Neural cell (in vitro differentiated cells): Measurements from ENCODE around the gene POU2AF3. TPM values are rescaled to one million over a fixed set of nuclear protein-coding genes. Genes with fewer than 3 reads are reported as not detected.

Experiments used
- H2AFZ ChIP-seq: fragments of 200-600, 300-800 bp; sonication (generic), shearing (Covaris generic); 2 replicates; pipeline ENCODE4 v1.6.0; 2014; ENCODE audit warnings: low read depth, mild to moderate bottlenecking, antibody characterized with exemption, low read length, moderate library complexity
- H3F3A ChIP-seq: fragments of 200-600 bp; shearing (Covaris generic); 2 replicates; pipeline ENCODE4 v1.6.1; 2016; ENCODE audit warnings: mild to moderate bottlenecking, moderate library complexity, mixed read lengths, antibody characterized with exemption, low read length; ENCODE audit not compliant: insufficient read depth, poor library complexity, severe bottlenecking
- H3K27ac ChIP-seq: fragments of 200-600, 300-800 bp; sonication (generic), shearing (Covaris generic); 2 replicates; pipeline ENCODE4 v1.5.1; 2014; ENCODE audit warnings: mild to moderate bottlenecking, low read length, moderate library complexity
- H3K27me3 ChIP-seq: fragments of 300-800, 200-600 bp; sonication (generic), shearing (Covaris generic); 2 replicates; pipeline ENCODE4 v1.6.0; 2014; ENCODE audit warnings: mild to moderate bottlenecking, low read depth, low read length, moderate library complexity; ENCODE audit not compliant: insufficient read depth
- H3K36me3 ChIP-seq: fragments of 300-800, 200-600 bp; sonication (generic), shearing (Covaris generic); 2 replicates; pipeline ENCODE4 v1.5.1; 2014; ENCODE audit warnings: mild to moderate bottlenecking, antibody characterized with exemption, low read length, moderate library complexity; ENCODE audit not compliant: insufficient read depth
- H3K4me2 ChIP-seq: fragments of 300-800, 200-600 bp; sonication (generic), shearing (Covaris generic); 2 replicates; pipeline ENCODE4 v1.6.0; 2014; ENCODE audit warnings: mild to moderate bottlenecking, low read length
- H3K4me3 ChIP-seq: fragments of 300-800, 200-600 bp; sonication (generic), shearing (Covaris generic); 2 replicates; pipeline ENCODE4 v1.5.1; 2014; ENCODE audit warnings: mild to moderate bottlenecking, low read length, moderate library complexity
- H3K79me2 ChIP-seq: fragments of 200-600 bp; shearing (Covaris generic); replicated peaks from 2 replicates; pipeline ENCODE4 v1.6.0; 2014; ENCODE audit warnings: mild to moderate bottlenecking, low read length, moderate library complexity; ENCODE audit not compliant: insufficient read depth
- H3K9ac ChIP-seq: fragments of 300-800, 200-600 bp; sonication (generic), shearing (Covaris generic); 2 replicates; pipeline ENCODE4 v1.6.1; 2016; ENCODE audit warnings: mild to moderate bottlenecking, low read length, mixed read lengths
- H3K9me2 ChIP-seq: fragments of 200-600 bp; shearing (Covaris generic); 2 replicates; pipeline ENCODE4 v1.6.1; 2016; ENCODE audit warnings: mild to moderate bottlenecking, low read length, mixed read lengths; ENCODE audit not compliant: insufficient read depth
- H3K9me3 ChIP-seq: fragments of 200-600, 300-800 bp; sonication (generic), shearing (Covaris generic); 2 replicates; pipeline ENCODE4 v1.6.1; 2016; ENCODE audit warnings: mild to moderate bottlenecking, mixed run types, low read length, moderate library complexity, mixed read lengths
- H4K20me1 ChIP-seq: fragments of 200-600 bp; shearing (Covaris generic); 2 replicates; pipeline ENCODE4 v1.6.1; 2016; ENCODE audit warnings: mild to moderate bottlenecking, mixed run types; ENCODE audit not compliant: insufficient read depth
- CTCF ChIP-seq: fragments of 450-650 bp; IDR thresholded peaks from 2 replicates; pipeline ENCODE4 v1.5.1; 2014; ENCODE audit warnings: antibody characterized with exemption, mild to moderate bottlenecking, moderate library complexity; ENCODE audit not compliant: poor library complexity, severe bottlenecking
- EP300 ChIP-seq: fragments of 450-650 bp; conservative IDR thresholded peaks from 2 replicates; pipeline ENCODE4 v1.6.1; 2014; ENCODE audit warnings: antibody characterized with exemption, mild to moderate bottlenecking, moderate library complexity; ENCODE audit not compliant: poor library complexity, severe bottlenecking
- EZH2 ChIP-seq: fragments of 200-600, 300-800 bp; shearing (Covaris generic), sonication (generic); IDR thresholded peaks from 2 replicates; pipeline ENCODE4 v1.6.1; 2014; ENCODE audit warnings: antibody characterized with exemption, low read length, borderline replicate concordance, mild to moderate bottlenecking; ENCODE audit not compliant: insufficient read depth, poor library complexity, severe bottlenecking
- MXI1 ChIP-seq: fragments of 450-650 bp; conservative IDR thresholded peaks from 2 replicates; pipeline ENCODE4 v1.6.1; 2014; ENCODE audit warnings: antibody characterized with exemption, mild to moderate bottlenecking; ENCODE audit not compliant: poor library complexity, severe bottlenecking
- POLR2AphosphoS5 ChIP-seq: IDR thresholded peaks from 2 replicates; pipeline ENCODE4 v1.6.1; 2012
- RAD21 ChIP-seq: fragments of 450-650 bp; conservative IDR thresholded peaks from 2 replicates; pipeline ENCODE4 v1.6.1; 2014; ENCODE audit warnings: antibody characterized with exemption, mild to moderate bottlenecking, moderate library complexity
- REST ChIP-seq: IDR thresholded peaks from 2 replicates; pipeline ENCODE4 v1.6.1; 2012; ENCODE audit warnings: borderline replicate concordance
- SMC3 ChIP-seq: fragments of 450-650 bp; conservative IDR thresholded peaks from 2 replicates; pipeline ENCODE4 v1.6.1; 2014; ENCODE audit warnings: antibody characterized with exemption, mild to moderate bottlenecking, moderate library complexity; ENCODE audit not compliant: poor library complexity
- TAF1 ChIP-seq: IDR thresholded peaks from 2 replicates; pipeline ENCODE4 v1.6.1; 2012; ENCODE audit warnings: low read depth
- polyA plus RNA-seq: library from polyadenylated mRNA; depleted of rRNA; stranded (reverse); fragments of >200 nt; gene quantifications from 2 replicates; pipeline ENCODE4 v1.2.3, GENCODE V29; 2014
- small RNA-seq, 3 experiments: library from RNA; depleted of rRNA; stranded (forward); fragments of <200 nt; gene quantifications; one replicate each; pipeline ENCODE3, GENCODE V24; 2012

Gene POU2AF3
- polyA plus RNA-seq, 1 donor from 2014 or later = not detected

GRCh38 chr11:111357150-111358037 is 59.0 kb downstream of the POU2AF3 start:
- Histone ChIP-seq H3K36me3 (no peaks in the 10 kb centered on the region), H3K9ac (no peak overlapping the region), H3K27ac (no peak overlapping the region), H2AFZ (no peak overlapping the region), H3K9me2 (no peaks in the 10 kb centered on the region), H3K27me3 (no peaks in the 10 kb centered on the region), H3K4me3 (no peak overlapping the region), H4K20me1 (no peaks in the 10 kb centered on the region), H3K9me3 (no peaks in the 10 kb centered on the region), H3F3A (no peaks in the 10 kb centered on the region), H3K4me2 (no peak overlapping the region), H3K79me2 (no peaks in the 10 kb centered on the region)
- TF ChIP-seq POLR2AphosphoS5 (no peak), MXI1 (no peak), EZH2 (no peak), CTCF (no peak), TAF1 (no peak), SMC3 (no peak), EP300 (no peak), RAD21 (no peak), REST (no peak)

Small RNA genes within 50 kb of the gene (small RNA-seq; reads per million reads assigned to genes)
- 0 reads per million in 3 experiments for gene MIR4491

Other genes with a start within 250 kb of the POU2AF3 start
- not detected in 2 replicates for gene POU2AF2, start 52.8 kb upstream of the POU2AF3 start, polyA plus RNA-seq
- gene POU2AF1, start 80.7 kb downstream of the POU2AF3 start, polyA plus RNA-seq = not detected in 2 replicates
- not detected in 2 replicates for gene BTG4, start 213.8 kb downstream of the POU2AF3 start, polyA plus RNA-seq
- not detected in 2 replicates for gene HOATZ, start 216.2 kb downstream of the POU2AF3 start, polyA plus RNA-seq
- not detected in 2 replicates for gene LAYN, start 242.2 kb downstream of the POU2AF3 start, polyA plus RNA-seq